HEK293T (cell line): ENCODE measurements around the gene CRY2.

Experiments used
- BHLHE40 ChIP-seq: fragments of 450-650 bp; IDR thresholded peaks from 2 replicates; pipeline ENCODE4 v1.6.1; 2016; ENCODE audit warnings: mild to moderate bottlenecking, moderate library complexity, borderline replicate concordance
- FOXK2 ChIP-seq: fragments of 450-650 bp; IDR thresholded peaks from 2 replicates; pipeline ENCODE4 v1.6.1; 2016; ENCODE audit warnings: mild to moderate bottlenecking

DNA sequence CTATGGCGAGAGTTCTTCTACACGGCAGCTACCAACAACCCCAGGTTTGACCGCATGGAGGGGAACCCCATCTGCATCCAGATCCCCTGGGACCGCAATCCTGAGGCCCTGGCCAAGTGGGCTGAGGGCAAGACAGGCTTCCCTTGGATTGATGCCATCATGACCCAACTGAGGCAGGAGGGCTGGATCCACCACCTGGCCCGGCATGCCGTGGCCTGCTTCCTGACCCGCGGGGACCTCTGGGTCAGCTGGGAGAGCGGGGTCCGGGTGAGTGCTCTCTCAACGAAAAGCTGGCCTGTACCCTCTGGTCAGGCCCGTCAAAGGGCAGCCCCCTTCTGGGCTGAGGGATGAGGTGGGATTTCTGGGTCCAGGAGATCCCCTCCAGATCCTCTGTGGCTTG is 22.3 kb downstream of the CRY2 start:
- TF ChIP-seq BHLHE40: no peak
- TF ChIP-seq FOXK2: no peak
